Colonic mucosa (tissue), 4 donors: ENCODE data around the gene SLC1A6. TPM values are rescaled to one million over a fixed set of nuclear protein-coding genes. Genes with fewer than 3 reads are reported as not detected.

Experiments
- DNase-seq: peaks from one replicate; pipeline ENCODE4 v3.0.0-alpha.2; 2020
- H3K27ac ChIP-seq: fragments of 200-600 bp; one replicate; pipeline ENCODE4 v1.8.0; 2021
- H3K27me3 ChIP-seq: fragments of 200-600 bp; one replicate; pipeline ENCODE4 v1.8.0; 2021
- H3K36me3 ChIP-seq: fragments of 200-600 bp; one replicate; pipeline ENCODE4 v1.8.0; 2021
- H3K4me1 ChIP-seq: fragments of 200-600 bp; one replicate; pipeline ENCODE4 v1.8.0; 2021; ENCODE audit warnings: mild to moderate bottlenecking
- H3K4me3 ChIP-seq: fragments of 200-600 bp; one replicate; pipeline ENCODE4 v1.8.0; 2021
- H3K9ac ChIP-seq, 2 donors: one replicate each; pipeline ENCODE4 v1.7.0; 2013; ENCODE audit warnings: control low read depth in 2 of 2, low read depth in 2 of 2, low read length in 2 of 2
- H3K9me3 ChIP-seq: fragments of 200-600 bp; one replicate; pipeline ENCODE4 v1.8.0; 2021
- intact Hi-C: fragments of 100-400 bp; cut with DNase I; formaldehyde crosslinking; loops from one replicate; pipeline ENCODE4 v1.14.1; 2022
- total RNA-seq, 2 donors: library from RNA; stranded (reverse); fragmentation: NEBNext Ultra II Directional in 1 of 2; extraction: Animal tissue kit (Norgen Biotek cat#: 25700) in 1 of 2; gene quantifications; one replicate each; pipeline ENCODE4 v1.2.1, GENCODE V29; 2021
- TF ChIP-seq, protein P1 (sequence below): fragments of 200-600 bp; IDR thresholded peaks from one replicate; pipeline ENCODE4 v1.8.0; 2022; ENCODE audit warnings: antibody characterized with exemption, mild to moderate bottlenecking
- donor health status: healthy.
- donor health status: DM: no; HTN: no; CAD: no.
- donor health status: DM: no; HTN: no; CAD: no.

The SLC1A6 gene
- total RNA-seq, 2 donors from 2014 or later: not detected

DNA sequence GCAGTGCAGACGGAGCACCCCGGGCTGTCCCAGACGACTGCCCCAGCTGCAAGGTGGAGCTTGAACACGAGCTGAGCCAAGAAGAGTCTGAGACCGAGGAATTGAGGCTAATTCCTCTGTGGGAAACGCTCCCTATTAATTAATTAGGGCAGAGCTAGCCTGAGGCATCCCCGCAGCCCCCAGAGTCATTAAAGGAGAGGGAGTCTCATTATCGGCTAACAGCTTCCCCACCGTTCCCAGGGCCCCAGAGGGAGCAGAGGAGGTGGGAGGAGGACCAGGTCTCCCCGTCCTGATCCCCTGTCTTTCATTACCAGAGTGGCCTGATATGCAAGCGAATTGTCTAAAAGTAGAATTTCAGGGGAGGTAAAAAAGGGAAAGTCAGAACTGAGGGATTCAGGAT, 13.1 kb upstream of the SLC1A6 start:
- no peak overlapping the region for H3K4me3 ChIP-seq
- intact Hi-C loops: no loop called here
- no peak overlapping the region for H3K27ac ChIP-seq
- H3K36me3 ChIP-seq: no peaks in the 10 kb centered on the region
- H3K4me1 ChIP-seq: no peaks in the 10 kb centered on the region
- TF ChIP-seq, protein P1, sequence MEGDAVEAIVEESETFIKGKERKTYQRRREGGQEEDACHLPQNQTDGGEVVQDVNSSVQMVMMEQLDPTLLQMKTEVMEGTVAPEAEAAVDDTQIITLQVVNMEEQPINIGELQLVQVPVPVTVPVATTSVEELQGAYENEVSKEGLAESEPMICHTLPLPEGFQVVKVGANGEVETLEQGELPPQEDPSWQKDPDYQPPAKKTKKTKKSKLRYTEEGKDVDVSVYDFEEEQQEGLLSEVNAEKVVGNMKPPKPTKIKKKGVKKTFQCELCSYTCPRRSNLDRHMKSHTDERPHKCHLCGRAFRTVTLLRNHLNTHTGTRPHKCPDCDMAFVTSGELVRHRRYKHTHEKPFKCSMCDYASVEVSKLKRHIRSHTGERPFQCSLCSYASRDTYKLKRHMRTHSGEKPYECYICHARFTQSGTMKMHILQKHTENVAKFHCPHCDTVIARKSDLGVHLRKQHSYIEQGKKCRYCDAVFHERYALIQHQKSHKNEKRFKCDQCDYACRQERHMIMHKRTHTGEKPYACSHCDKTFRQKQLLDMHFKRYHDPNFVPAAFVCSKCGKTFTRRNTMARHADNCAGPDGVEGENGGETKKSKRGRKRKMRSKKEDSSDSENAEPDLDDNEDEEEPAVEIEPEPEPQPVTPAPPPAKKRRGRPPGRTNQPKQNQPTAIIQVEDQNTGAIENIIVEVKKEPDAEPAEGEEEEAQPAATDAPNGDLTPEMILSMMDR: no peak
- no peak for DNase-seq
- no peaks in the 10 kb centered on the region for H3K27me3 ChIP-seq
- H3K9me3 ChIP-seq: no peaks in the 10 kb centered on the region
- no peak overlapping the region for H3K9ac ChIP-seq

DNA sequence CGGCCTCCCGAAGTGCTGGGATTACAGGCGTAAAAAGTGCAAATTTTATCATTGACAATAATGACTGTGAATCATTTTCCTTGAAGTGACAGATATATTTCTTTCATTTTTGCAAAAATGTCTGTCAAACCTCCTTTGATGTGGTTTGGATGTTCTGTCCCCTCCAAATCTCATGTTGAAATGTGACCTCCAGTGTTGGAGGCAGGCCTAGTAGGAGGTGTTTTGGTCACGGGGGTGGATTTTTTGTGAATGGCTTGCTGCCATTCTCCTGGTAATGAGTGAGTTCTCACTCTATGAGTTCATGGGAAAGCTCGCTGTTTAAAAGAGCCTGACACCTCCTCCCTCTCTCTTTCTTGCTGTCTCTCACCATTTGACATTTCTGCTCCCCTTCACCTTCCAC, 5.5 kb upstream of the SLC1A6 start:
- Histone ChIP-seq H3K9me3 (no peaks in the 10 kb centered on the region), H3K4me3 (no peak overlapping the region), H3K4me1 (no peaks in the 10 kb centered on the region), H3K9ac (no peak overlapping the region), H3K27ac (no peak overlapping the region), H3K36me3 (no peaks in the 10 kb centered on the region), H3K27me3 (peaks cover 13% of the 10 kb centered on the region)
- no peak for DNase-seq
- TF ChIP-seq, protein P1: no peak
- intact Hi-C loops: no loop called here

DNA sequence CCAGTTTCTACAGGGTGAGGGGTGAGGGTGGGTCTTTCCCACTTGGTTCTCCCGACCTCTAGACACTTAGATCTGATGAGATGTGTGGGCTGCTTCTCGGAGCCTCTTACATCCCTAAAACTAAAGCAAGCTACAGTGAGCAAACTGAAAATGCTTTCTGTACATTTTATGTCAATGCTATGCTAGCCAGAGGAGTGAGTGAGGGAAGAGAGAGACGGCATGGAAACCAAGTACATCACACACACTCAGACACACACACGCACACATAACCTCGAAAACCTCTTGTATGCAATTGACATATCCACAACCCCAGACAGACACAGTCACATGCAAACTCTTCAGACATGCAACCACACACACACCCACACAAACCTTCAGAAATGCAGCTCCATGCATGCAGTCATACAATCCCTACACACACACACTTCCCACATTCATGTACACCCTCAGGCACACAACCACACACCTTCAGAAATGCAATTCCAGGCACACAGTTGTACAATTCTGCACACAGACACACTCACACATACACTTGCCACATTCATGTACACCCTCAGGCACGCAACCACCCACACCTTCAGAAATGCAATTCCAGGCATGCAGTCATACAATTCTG, 1.4 kb downstream of the SLC1A6 start:
- no peak overlapping the region for H3K9ac ChIP-seq
- TF ChIP-seq, protein P1: no peak
- no peaks in the 10 kb centered on the region for H3K36me3 ChIP-seq
- H3K9me3 ChIP-seq: no peaks in the 10 kb centered on the region
- no peaks in the 10 kb centered on the region for H3K4me1 ChIP-seq
- H3K27me3 ChIP-seq: peaks cover 29% of the 10 kb centered on the region
- no peak for DNase-seq
- H3K27ac ChIP-seq: no peak overlapping the region
- intact Hi-C loops: no loop called here
- no peak overlapping the region for H3K4me3 ChIP-seq

DNA sequence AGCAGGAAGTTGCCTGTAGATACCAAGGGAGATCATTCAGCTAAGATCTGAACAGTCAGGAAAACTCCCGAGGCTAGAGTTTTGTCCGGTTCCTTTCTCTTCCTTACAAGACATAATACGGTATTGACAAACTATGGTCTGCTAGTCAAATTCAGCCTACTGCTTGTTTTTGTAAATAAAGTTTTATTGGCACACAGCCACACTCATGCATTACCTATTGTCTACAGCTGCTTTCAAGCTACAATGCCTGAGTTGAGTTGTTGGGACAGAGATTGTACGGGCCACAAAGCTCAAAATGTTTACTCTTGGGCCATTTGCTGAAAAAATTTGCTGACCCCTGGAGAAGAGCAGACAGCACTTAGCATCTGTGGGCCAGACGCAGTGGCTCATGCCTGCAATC, 2.5 kb downstream of the SLC1A6 start:
- no peak for DNase-seq
- Histone ChIP-seq H3K27me3 (peaks cover 29% of the 10 kb centered on the region), H3K36me3 (no peaks in the 10 kb centered on the region)

DNA sequence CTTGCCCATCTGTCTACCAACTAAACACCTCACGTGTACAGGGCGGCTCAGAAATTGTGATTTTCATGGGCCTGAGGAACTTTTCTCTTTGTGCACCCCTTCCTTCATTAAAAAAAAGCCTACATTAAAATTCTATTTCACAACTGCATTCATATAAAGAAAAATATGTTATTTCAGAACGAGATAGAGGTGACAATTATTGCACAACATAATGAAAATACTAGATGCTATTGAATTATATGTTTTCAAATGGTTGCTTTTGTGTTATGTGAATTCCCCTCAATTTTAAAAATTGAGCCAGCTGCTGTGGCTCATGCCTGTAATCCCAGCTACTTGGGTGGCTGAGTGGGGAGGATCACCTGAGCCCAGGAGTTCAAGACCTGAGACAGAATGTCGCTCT, 5.2 kb downstream of the SLC1A6 start:
- no peak for DNase-seq
- H3K4me3 ChIP-seq: no peak overlapping the region
- intact Hi-C loops: no loop called here
- H3K27me3 ChIP-seq: peaks cover 10% of the 10 kb centered on the region
- H3K27ac ChIP-seq: no peak overlapping the region
- no peaks in the 10 kb centered on the region for H3K36me3 ChIP-seq
- H3K9ac ChIP-seq: no peak overlapping the region
- no peaks in the 10 kb centered on the region for H3K9me3 ChIP-seq
- no peaks in the 10 kb centered on the region for H3K4me1 ChIP-seq
- TF ChIP-seq, protein P1: no peak

More for the DNA sequence above, 2.5 kb downstream of the SLC1A6 start:
- no peak overlapping the region for H3K4me3 ChIP-seq
- no peaks in the 10 kb centered on the region for H3K9me3 ChIP-seq
- intact Hi-C loops: no loop called here
- no peak overlapping the region for H3K9ac ChIP-seq
- no peaks in the 10 kb centered on the region for H3K4me1 ChIP-seq
- TF ChIP-seq, protein P1: no peak
- H3K27ac ChIP-seq: no peak overlapping the region
